Astrocyte (in vitro differentiated cells and primary cell): ENCODE data around the gene EGR1.

Experiments used
- EZH2 ChIP-seq: IDR thresholded peaks from 2 replicates; pipeline ENCODE4 v1.6.1; 2012; ENCODE audit warnings: mild to moderate bottlenecking, low read length, inconsistent platforms; ENCODE audit not compliant: insufficient read depth
- TF ChIP-seq, protein P1 (sequence below): IDR thresholded peaks from 2 replicates; pipeline ENCODE4 v1.5.1; 2011; ENCODE audit warnings: low read depth, mild to moderate bottlenecking, inconsistent platforms, low read length, moderate library complexity; ENCODE audit not compliant: insufficient read depth

DNA sequence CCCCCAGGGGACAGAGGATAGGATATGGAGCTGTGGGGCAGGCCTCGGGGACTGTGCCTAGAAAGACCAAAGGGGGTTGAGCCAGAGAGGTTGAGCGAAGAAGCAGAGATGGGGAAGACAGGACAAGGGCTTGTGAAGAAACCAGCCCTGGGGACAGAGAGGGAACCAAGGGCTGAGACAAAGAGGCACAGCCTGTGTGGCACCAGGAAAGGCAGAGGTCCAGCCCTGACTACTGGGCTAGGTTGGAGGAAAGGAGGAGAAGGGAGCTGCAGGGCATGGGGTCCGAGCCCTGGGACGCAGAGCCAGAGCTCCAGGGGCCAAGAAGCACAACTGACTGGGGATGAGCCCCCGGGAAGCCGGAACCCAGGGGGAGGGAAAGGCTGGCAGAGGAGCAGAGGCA, 17.2 kb upstream of the EGR1 start:
- TF ChIP-seq, protein P1, sequence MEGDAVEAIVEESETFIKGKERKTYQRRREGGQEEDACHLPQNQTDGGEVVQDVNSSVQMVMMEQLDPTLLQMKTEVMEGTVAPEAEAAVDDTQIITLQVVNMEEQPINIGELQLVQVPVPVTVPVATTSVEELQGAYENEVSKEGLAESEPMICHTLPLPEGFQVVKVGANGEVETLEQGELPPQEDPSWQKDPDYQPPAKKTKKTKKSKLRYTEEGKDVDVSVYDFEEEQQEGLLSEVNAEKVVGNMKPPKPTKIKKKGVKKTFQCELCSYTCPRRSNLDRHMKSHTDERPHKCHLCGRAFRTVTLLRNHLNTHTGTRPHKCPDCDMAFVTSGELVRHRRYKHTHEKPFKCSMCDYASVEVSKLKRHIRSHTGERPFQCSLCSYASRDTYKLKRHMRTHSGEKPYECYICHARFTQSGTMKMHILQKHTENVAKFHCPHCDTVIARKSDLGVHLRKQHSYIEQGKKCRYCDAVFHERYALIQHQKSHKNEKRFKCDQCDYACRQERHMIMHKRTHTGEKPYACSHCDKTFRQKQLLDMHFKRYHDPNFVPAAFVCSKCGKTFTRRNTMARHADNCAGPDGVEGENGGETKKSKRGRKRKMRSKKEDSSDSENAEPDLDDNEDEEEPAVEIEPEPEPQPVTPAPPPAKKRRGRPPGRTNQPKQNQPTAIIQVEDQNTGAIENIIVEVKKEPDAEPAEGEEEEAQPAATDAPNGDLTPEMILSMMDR, result no peak
- TF ChIP-seq EZH2, result no peak
